Thoracic aorta (tissue), 2 donors: ENCODE results near the gene ID3. TPM values are rescaled to one million over a fixed set of nuclear protein-coding genes. Genes with fewer than 3 reads are reported as not detected.

Experiments used
- ATAC-seq: fragments of 150-250 bp; one replicate; pipeline ENCODE4 v1.8.0; 2017; ENCODE audit warnings: low read depth; ENCODE audit not compliant: insufficient number of reproducible peaks, low FRiP score
- DNase-seq: peaks from one replicate; pipeline ENCODE4 v3.0.0-alpha.2; 2020; ENCODE audit warnings: low spot score
- H3K27ac ChIP-seq, 2 donors: fragments of 200-600 bp; sonication (generic); 1 replicate in 1 of 2; 2 replicates in 1 of 2; pipeline ENCODE4 v1.5.1; 2016; ENCODE audit warnings: mild to moderate bottlenecking in 2 of 2, moderate library complexity in 2 of 2
- H3K27me3 ChIP-seq: fragments of 200-600 bp; sonication (generic); replicated peaks from 2 replicates; pipeline ENCODE4 v1.6.0; 2016; ENCODE audit warnings: mild to moderate bottlenecking; ENCODE audit not compliant: insufficient read depth
- H3K36me3 ChIP-seq: fragments of 200-600 bp; sonication (generic); one replicate; pipeline ENCODE4 v1.5.1; 2016
- H3K4me1 ChIP-seq, 2 donors: fragments of 200-600 bp; sonication (generic); 1 replicate in 1 of 2; 2 replicates in 1 of 2; pipeline versions ENCODE4 v1.5.1 to v1.6.0; 2016; ENCODE audit warnings: low read depth in 2 of 2, mild to moderate bottlenecking in 1 of 2; ENCODE audit not compliant: control insufficient read depth in 1 of 2
- H3K4me3 ChIP-seq: fragments of 200-600 bp; sonication (generic); 2 replicates; pipeline ENCODE4 v1.5.1; 2016; ENCODE audit warnings: mild to moderate bottlenecking
- H3K9me3 ChIP-seq: fragments of 200-600 bp; sonication (generic); 2 replicates; pipeline ENCODE4 v1.5.1; 2016
- total RNA-seq, 2 donors: library from RNA; depleted of rRNA; stranded (reverse); fragments of >200 nt; gene quantifications; one replicate each; pipeline versions ENCODE4 v1.1.0 to v1.2.3, GENCODE V29; 2016
- TF ChIP-seq, protein P1 (sequence below): fragments of 200-600 bp; sonication (generic); IDR thresholded peaks from one replicate; pipeline ENCODE4 v1.5.1; 2019; ENCODE audit warnings: antibody characterized with exemption

Gene ID3
- total RNA-seq, 2 donors from 2014 or later, result 309 to 692 TPM

DNA sequence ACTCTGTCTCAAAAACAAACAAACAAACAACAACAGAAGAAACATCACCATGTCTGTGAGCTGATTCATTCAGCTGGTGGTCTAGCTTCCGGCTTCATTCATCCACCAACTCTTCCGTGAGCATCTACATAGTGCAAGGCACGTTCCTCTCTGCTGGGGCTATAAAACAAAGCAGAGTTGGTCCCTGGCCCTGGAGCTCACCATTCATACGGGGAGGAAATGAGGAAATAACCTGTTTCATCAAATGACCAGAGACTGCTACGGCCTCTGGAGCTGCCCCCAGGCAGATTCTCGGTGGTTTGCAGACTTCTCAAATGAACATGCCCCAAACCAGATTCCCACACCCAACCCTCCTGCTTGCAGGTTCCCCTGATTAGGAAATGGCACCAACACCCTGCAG lies 41.0 kb upstream of the ID3 start:
- Histone ChIP-seq H3K4me1 (no peaks in the 10 kb centered on the region), H3K9me3 (no peaks in the 10 kb centered on the region), H3K27ac (no peak overlapping the region), H3K27me3 (no peaks in the 10 kb centered on the region), H3K36me3 (no peaks in the 10 kb centered on the region), H3K4me3 (no peak overlapping the region)
- TF ChIP-seq, protein P1, sequence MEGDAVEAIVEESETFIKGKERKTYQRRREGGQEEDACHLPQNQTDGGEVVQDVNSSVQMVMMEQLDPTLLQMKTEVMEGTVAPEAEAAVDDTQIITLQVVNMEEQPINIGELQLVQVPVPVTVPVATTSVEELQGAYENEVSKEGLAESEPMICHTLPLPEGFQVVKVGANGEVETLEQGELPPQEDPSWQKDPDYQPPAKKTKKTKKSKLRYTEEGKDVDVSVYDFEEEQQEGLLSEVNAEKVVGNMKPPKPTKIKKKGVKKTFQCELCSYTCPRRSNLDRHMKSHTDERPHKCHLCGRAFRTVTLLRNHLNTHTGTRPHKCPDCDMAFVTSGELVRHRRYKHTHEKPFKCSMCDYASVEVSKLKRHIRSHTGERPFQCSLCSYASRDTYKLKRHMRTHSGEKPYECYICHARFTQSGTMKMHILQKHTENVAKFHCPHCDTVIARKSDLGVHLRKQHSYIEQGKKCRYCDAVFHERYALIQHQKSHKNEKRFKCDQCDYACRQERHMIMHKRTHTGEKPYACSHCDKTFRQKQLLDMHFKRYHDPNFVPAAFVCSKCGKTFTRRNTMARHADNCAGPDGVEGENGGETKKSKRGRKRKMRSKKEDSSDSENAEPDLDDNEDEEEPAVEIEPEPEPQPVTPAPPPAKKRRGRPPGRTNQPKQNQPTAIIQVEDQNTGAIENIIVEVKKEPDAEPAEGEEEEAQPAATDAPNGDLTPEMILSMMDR, result no peak
- ATAC-seq (no peak), DNase-seq (no peak)

DNA sequence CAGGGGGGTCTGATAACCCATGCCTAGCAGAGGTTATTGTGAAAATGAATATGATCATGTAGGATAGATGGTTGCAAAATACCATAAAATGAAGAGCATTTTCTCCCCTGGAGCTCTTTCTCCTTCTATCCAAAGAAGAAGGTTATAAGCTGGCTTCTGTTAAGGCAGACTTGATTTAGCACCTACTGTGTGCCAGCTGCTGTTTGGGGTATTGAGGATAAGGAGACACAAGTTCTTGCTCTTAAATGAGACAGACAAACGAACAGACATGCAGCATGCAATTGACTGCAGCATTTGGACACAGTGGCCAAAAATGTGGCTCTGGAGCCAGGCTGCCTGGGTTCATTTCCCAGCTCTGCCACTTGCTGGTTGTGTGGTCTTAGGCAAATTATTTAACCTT lies 39.8 kb upstream of the ID3 start:
- no peak for DNase-seq
- Histone ChIP-seq H3K9me3 (no peaks in the 10 kb centered on the region), H3K27ac (no peak overlapping the region), H3K27me3 (no peaks in the 10 kb centered on the region), H3K4me1 (no peaks in the 10 kb centered on the region), H3K36me3 (no peaks in the 10 kb centered on the region), H3K4me3 (no peak overlapping the region)
- ATAC-seq, result no peak
- TF ChIP-seq, protein P1, result no peak

DNA sequence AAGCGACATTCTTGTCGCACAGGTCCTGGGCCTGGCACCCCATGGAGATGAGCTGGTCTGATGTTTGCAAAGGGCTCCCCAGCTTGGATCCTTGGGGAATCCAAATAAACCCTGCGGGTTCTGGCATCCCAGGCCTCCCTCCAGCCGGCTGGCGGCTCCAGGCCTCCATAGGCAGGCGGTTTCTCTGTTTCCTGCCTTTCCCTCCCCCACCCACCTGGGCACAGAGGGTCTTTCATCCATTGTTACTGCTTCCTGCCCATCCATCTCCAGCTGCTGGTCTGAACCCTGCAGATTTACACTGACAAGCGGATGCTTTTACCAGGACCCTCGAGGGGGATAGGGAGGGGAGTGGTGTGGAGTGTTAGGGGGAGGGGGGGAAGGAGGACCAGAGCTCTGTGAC lies 39.1 kb upstream of the ID3 start:
- Histone ChIP-seq H3K27ac (no peak overlapping the region), H3K36me3 (no peaks in the 10 kb centered on the region), H3K27me3 (no peaks in the 10 kb centered on the region), H3K9me3 (no peaks in the 10 kb centered on the region), H3K4me3 (no peak overlapping the region), H3K4me1 (no peaks in the 10 kb centered on the region)
- DNase-seq (no peak), ATAC-seq (no peak)
- TF ChIP-seq, protein P1, result no peak

DNA sequence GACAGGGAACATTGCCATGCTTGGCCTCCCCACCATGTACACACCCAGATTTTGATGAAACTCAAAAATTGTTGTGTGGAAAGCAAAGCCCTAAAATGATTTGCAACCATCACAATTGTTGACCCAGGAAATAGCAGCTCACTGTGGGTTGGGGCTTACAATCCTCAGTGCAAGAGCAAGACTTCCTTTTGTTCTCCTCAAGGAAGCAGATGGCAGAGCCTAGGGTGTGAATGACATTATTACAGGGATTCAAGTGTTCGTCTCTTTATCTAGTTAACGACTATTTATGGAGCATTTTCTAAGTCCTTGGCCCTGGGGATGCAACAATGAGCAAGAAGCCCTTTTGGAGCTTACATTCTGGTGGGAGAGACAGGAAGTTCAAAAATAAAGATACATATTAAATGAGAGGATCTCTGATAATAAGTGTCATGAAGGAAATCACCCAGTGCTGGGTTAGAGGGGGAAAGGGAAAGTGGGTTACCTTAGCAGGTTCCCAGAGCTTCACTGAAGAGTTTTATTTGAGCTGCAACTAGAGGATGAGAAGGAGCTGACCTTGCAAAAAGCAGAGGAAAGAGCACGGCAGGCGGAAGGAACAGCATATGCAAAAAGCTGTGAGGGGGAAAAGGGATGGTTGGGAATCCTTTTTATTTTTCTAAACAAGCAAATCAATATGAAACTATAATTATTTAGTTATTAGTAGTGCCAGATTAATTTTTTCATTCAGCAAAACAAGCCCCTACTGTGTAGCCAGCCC lies 38.5 kb upstream of the ID3 start:
- Histone ChIP-seq H3K27ac (no peak overlapping the region), H3K27me3 (no peaks in the 10 kb centered on the region), H3K4me3 (no peak overlapping the region), H3K9me3 (no peaks in the 10 kb centered on the region), H3K36me3 (no peaks in the 10 kb centered on the region), H3K4me1 (no peaks in the 10 kb centered on the region)
- TF ChIP-seq, protein P1, result no peak
- DNase-seq (no peak), ATAC-seq (no peak)

DNA sequence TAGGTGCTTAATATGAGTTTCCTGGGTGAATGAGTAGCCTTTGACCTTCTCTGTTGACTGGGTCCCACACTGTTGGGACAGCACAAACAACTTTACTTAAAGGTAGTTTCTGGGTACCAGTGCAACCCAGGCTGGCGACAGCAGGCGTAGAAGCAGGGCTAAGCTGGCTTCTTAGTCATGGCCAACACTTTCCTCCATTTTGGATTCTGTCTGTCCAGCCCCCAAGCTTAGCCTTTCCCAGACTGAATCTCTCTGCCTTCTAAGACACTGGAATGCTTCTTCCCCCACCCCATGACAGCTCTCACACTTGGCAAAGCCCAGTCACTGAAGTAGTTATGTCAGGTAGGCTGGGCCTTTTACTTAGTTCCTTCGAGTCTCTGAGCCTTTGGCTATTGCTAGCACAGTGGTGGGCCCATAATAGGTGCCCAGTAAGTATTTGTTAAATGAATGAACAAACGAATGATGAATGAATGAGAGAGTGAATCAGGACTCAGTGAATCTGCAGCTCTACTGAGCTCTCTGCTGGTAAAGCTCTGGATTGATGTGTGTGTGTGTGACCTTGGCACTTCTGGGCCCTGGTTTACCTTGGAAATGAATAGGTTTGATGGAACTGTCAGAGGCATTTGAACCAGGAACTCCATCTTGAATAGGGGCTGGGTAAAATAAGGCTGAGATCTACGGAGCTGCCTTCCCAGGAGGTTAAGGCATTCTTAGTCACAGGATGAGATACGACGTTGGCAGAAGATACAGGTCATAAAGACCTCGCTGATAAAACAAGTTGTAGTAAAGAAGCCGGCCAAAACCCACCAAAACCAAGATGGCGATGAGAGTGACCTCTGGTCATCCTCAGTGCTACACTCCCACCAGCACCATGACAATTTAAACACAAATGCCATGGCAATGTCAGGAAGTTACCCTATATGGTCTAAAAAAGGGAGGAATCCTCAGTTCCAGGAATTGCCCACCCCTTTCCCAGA lies 37.4 kb upstream of the ID3 start:
- ATAC-seq, result no peak
- TF ChIP-seq, protein P1, result no peak
- Histone ChIP-seq H3K27ac (no peak overlapping the region), H3K4me3 (no peak overlapping the region), H3K4me1 (no peaks in the 10 kb centered on the region), H3K27me3 (no peaks in the 10 kb centered on the region), H3K9me3 (no peaks in the 10 kb centered on the region), H3K36me3 (no peaks in the 10 kb centered on the region)
- DNase-seq, result no peak
